B cell (primary cell): Measurements from ENCODE around the gene CBLN3. TPM values are rescaled to one million over a fixed set of nuclear protein-coding genes. Genes with fewer than 3 reads are reported as not detected.

Experiments
- ATAC-seq: fragments of 200-7000 bp; cut with Tn5 transposase; one replicate; pipeline ENCODE4 v1.10.0; 2021; ENCODE audit warnings: low read depth, mild to moderate bottlenecking, moderate number of reproducible peaks, moderate library complexity
- CTCF ChIA-PET: fragments of 350-600 bp; sonication (Branson Sonifier 250); formaldehyde crosslinking; loops from one replicate; lab custom pipeline; 2021; ENCODE audit warnings: antibody characterized with exemption, inconsistent platforms; lab: Charles Lee
- POLR2A ChIA-PET: fragments of 350-600 bp; sonication (Branson Sonifier 250); formaldehyde crosslinking; loops from one replicate; lab custom pipeline; 2021; ENCODE audit warnings: antibody characterized with exemption; lab: Charles Lee
- DNase-seq: peaks from one replicate; pipeline ENCODE4 v3.0.0; 2013
- H2AFZ ChIP-seq: 2 replicates; pipeline ENCODE4 v1.6.1; 2012; ENCODE audit warnings: mild to moderate bottlenecking, low read depth, low read length; ENCODE audit not compliant: insufficient read depth, poor library complexity, severe bottlenecking
- H3K27ac ChIP-seq, 2 donors: 1 replicate in 1 of 2; 2 replicates in 1 of 2; pipeline ENCODE4 v1.5.1; 2012 to 2013; ENCODE audit warnings: low read length in 2 of 2, mild to moderate bottlenecking in 2 of 2, moderate library complexity in 1 of 2
- H3K27me3 ChIP-seq, 4 experiments: fragments of 200-600 bp in 1 of 4; sonication (generic) in 1 of 4; replicated peaks in 1 of 4; 1 replicate in 2 of 4; 2 replicates in 2 of 4; pipeline versions ENCODE4 v1.6.1 to v1.7.0; 2013 to 2016; ENCODE audit warnings: low read length in 3 of 4, mild to moderate bottlenecking in 2 of 4, mixed read lengths in 1 of 4, moderate library complexity in 1 of 4; ENCODE audit not compliant: insufficient read depth in 4 of 4, control insufficient read depth in 3 of 4; ENCODE audit errors: control extremely low read depth in 1 of 4
- H3K36me3 ChIP-seq, 2 experiments: replicated peaks in 1 of 2; 1 replicate in 1 of 2; 2 replicates in 1 of 2; pipeline versions ENCODE4 v1.6.1 to v1.7.1; 2013; ENCODE audit warnings: low read length in 1 of 2; ENCODE audit not compliant: insufficient read depth in 2 of 2, control insufficient read depth in 1 of 2; ENCODE audit errors: control extremely low read depth in 1 of 2, extremely low read depth in 1 of 2
- H3K4me1 ChIP-seq, 2 donors: fragments of 200-600 bp in 1 of 2; sonication (generic) in 1 of 2; 1 replicate in 1 of 2; 2 replicates in 1 of 2; pipeline versions ENCODE4 v1.5.1 to v1.6.1; 2013 to 2017; ENCODE audit warnings: low read length in 2 of 2; ENCODE audit not compliant: control insufficient read depth in 2 of 2, insufficient read depth in 2 of 2
- H3K4me2 ChIP-seq: replicated peaks from 2 replicates; pipeline ENCODE3; 2012; ENCODE audit warnings: mild to moderate bottlenecking, low read depth, low read length; ENCODE audit not compliant: poor library complexity, severe bottlenecking
- H3K4me3 ChIP-seq, 5 experiments: fragments of 200-600 bp in 1 of 5; sonication (generic) in 1 of 5; 1 replicate in 3 of 5; 2 replicates in 2 of 5; pipeline versions ENCODE4 v1.5.1 to v1.7.0; 2011 to 2016; ENCODE audit warnings: low read length in 4 of 5, mild to moderate bottlenecking in 4 of 5, low read depth in 2 of 5, control low read depth in 1 of 5, moderate library complexity in 1 of 5; ENCODE audit not compliant: insufficient read depth in 1 of 5; ENCODE audit errors: control extremely low read depth in 1 of 5, extremely low read depth in 1 of 5
- H3K79me2 ChIP-seq: fragments of 200-600 bp; sonication (generic); one replicate; pipeline ENCODE4 v1.6.0; 2016; ENCODE audit warnings: low read length; ENCODE audit not compliant: control insufficient read depth, insufficient read depth
- H3K9ac ChIP-seq: fragments of 200-600 bp; sonication (generic); 2 replicates; pipeline ENCODE4 v1.6.1; 2017; ENCODE audit warnings: mild to moderate bottlenecking, low read length, moderate library complexity
- H3K9me3 ChIP-seq, 3 donors: one replicate each; pipeline versions ENCODE4 v1.6.1 to v1.7.1; 2013; ENCODE audit warnings: low read length in 2 of 3; ENCODE audit not compliant: control insufficient read depth in 2 of 3, insufficient read depth in 1 of 3; ENCODE audit errors: control extremely low read depth in 1 of 3
- H4K20me1 ChIP-seq: 2 replicates; pipeline ENCODE4 v1.6.0; 2012; ENCODE audit warnings: mild to moderate bottlenecking, low read length; ENCODE audit not compliant: insufficient read depth, control insufficient read depth, poor library complexity, severe bottlenecking
- H3K27ac Mint-ChIP-seq: one replicate; pipeline ENCODE4 v1.8.0; 2021; ENCODE audit warnings: mixed read lengths
- H3K27me3 Mint-ChIP-seq: one replicate; pipeline ENCODE4 v1.8.0; 2021; ENCODE audit warnings: mixed read lengths
- H3K4me1 Mint-ChIP-seq: one replicate; pipeline ENCODE4 v1.8.0; 2021; ENCODE audit warnings: mixed read lengths
- H3K4me3 Mint-ChIP-seq: one replicate; pipeline ENCODE4 v1.8.0; 2021; ENCODE audit warnings: mixed read lengths
- H3K9me3 Mint-ChIP-seq: one replicate; pipeline ENCODE4 v1.8.0; 2022; ENCODE audit warnings: mixed read lengths; ENCODE audit not compliant: insufficient read depth
- EZH2 ChIP-seq: IDR thresholded peaks from 2 replicates; pipeline ENCODE4 v1.6.1; 2012; ENCODE audit warnings: borderline replicate concordance, low read depth, mild to moderate bottlenecking, moderate library complexity, low read length; ENCODE audit not compliant: insufficient read depth, poor library complexity, severe bottlenecking
- WGBS: methylation state at CpG from one replicate; pipeline ENCODE4 v1.1.5; 2013; ENCODE audit warnings: missing lambda C conversion rate; ENCODE audit not compliant: insufficient coverage; 5-methylcytosine and 5-hydroxymethylcytosine counted together
- intact Hi-C: fragments of 100-400 bp; cut with micrococcal nuclease; formaldehyde crosslinking; loops from one replicate; pipeline ENCODE4 v1.10.0; 2022
- polyA plus RNA-seq: library from polyadenylated mRNA; depleted of rRNA; stranded (reverse); fragments of >200 nt; gene quantifications from 2 replicates; pipeline ENCODE4 v1.2.3, GENCODE V29; 2012
- total RNA-seq, 2 donors: library from RNA; stranded (reverse); fragments of 120-200 nt in 1 of 2; gene quantifications; 1 replicate in 1 of 2; 2 replicates in 1 of 2; pipeline versions ENCODE4 v1.2.3 to v1.2.4, GENCODE V29; 2013 to 2022
- TF ChIP-seq, protein P1 (sequence below): fragments of 200-600 bp; IDR thresholded peaks from one replicate; pipeline ENCODE4 v1.8.0; 2022; ENCODE audit warnings: antibody characterized with exemption, mild to moderate bottlenecking

CBLN3 gene
- total and polyA plus RNA-seq, 2 donors (not counting 1 experiment from before 2014, with no cell fraction given): 35.0 to 134 TPM

DNA sequence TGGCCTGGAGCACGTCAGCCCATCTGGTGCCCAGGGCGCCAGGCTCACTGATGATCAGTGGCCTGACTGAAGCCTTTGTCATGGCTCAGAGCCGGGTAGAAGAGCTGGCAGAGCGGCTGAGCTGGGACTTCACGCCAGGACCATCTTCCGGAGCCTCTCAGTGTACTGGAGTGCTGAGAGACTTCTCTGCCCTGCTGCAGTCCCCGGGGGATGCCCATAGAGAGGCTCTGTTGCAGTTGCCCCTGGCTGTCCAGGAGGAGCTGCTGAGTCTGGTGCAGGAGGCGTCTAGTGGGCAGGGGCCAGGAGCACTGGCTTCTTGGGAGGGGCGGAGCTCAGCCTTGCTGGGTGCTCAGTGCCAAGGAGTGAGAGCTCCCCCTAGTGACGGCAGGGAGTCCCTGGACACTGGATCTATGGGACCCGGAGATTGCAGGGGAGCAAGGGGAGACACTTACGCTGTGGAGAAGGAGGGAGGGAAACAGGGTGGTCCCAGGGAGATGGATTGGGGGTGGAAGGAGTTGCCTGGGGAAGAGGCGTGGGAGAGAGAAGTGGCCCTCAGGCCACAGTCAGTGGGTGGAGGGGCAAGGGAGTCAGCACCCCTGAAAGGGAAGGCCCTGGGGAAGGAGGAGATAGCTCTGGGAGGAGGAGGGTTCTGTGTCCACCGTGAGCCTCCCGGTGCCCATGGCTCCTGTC is 2.2 kb upstream of the CBLN3 start:
- no peaks in the 10 kb centered on the region for H3K27me3 Mint-ChIP-seq
- CTCF ChIA-PET: interaction anchor here (0.6 to 17.4 kb wide), 44 partner anchors 9 to 1111 kb away, joined by 3 to 650 read pairs (median 4); partner anchors contain the start of genes ADCY4, CHMP4A, CIDEB and DCAF11
- H3K4me3 ChIP-seq: peak overlapping the region in 4 of 5 experiments; percentile 77 to 98 (median 93)
- WGBS: 44% methylated on average over 13 of the region's 15 CpGs
- H3K9me3 ChIP-seq: no peaks in the 10 kb centered on the region
- peaks cover 42% of the 10 kb centered on the region for H3K79me2 ChIP-seq
- no peaks in the 10 kb centered on the region for H3K9me3 Mint-ChIP-seq
- DNase-seq (peak; percentile 90), ATAC-seq (peak; percentile 41)
- peak overlapping the region; percentile 98 to 99 for H3K27ac ChIP-seq
- H3K27ac Mint-ChIP-seq: peak overlapping the region; percentile 98
- peak overlapping the region; percentile 94 for H3K4me3 Mint-ChIP-seq
- peak overlapping the region; percentile 95 for H3K4me2 ChIP-seq
- intact Hi-C loops: loop anchor here (1.0 to 10.0 kb wide), 10 partner anchors 11 to 1337 kb away; partner anchors contain the start of genes ACIN1, C14orf119, LTB4R and RABGGTA
- TF ChIP-seq, protein P1, sequence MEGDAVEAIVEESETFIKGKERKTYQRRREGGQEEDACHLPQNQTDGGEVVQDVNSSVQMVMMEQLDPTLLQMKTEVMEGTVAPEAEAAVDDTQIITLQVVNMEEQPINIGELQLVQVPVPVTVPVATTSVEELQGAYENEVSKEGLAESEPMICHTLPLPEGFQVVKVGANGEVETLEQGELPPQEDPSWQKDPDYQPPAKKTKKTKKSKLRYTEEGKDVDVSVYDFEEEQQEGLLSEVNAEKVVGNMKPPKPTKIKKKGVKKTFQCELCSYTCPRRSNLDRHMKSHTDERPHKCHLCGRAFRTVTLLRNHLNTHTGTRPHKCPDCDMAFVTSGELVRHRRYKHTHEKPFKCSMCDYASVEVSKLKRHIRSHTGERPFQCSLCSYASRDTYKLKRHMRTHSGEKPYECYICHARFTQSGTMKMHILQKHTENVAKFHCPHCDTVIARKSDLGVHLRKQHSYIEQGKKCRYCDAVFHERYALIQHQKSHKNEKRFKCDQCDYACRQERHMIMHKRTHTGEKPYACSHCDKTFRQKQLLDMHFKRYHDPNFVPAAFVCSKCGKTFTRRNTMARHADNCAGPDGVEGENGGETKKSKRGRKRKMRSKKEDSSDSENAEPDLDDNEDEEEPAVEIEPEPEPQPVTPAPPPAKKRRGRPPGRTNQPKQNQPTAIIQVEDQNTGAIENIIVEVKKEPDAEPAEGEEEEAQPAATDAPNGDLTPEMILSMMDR: peak; percentile 87
- TF ChIP-seq EZH2: no peak
- H2AFZ ChIP-seq: no peak overlapping the region
- no peaks in the 10 kb centered on the region for H3K27me3 ChIP-seq
- H3K4me1 Mint-ChIP-seq: peaks cover 50% of the 10 kb centered on the region
- H3K36me3 ChIP-seq: peaks cover 0 to 52% of the 10 kb centered on the region in 2 experiments
- peak overlapping the region; percentile 98 for H3K9ac ChIP-seq
- H3K4me1 ChIP-seq: peaks cover 32 to 43% of the 10 kb centered on the region in 2 donors
- H4K20me1 ChIP-seq: peaks cover 44% of the 10 kb centered on the region
- POLR2A ChIA-PET: interaction anchor here (0.5 to 3.8 kb wide), 14 partner anchors 11 to 296 kb away, joined by 3 to 78 read pairs (median 6); partner anchors contain the start of genes ADCY4, DHRS1, LTB4R and LTB4R2
